Sciatic nerve (tissue), 2 donors: ENCODE results near the gene ATP8A2. TPM values are rescaled to one million over a fixed set of nuclear protein-coding genes. Genes with fewer than 3 reads are reported as not detected.
"Not testable (repeated sequence)": the region's sequence is repeated elsewhere in the genome, so short reads cannot be mapped to it uniquely, and the experiment has no call there.

Experiments used
- ATAC-seq: fragments of 200-7000 bp; cut with Tn5 transposase; one replicate; pipeline ENCODE4 v1.9.1; 2020; ENCODE audit warnings: mild to moderate bottlenecking, moderate library complexity
- DNase-seq: peaks from one replicate; pipeline ENCODE4 v3.0.0-alpha.2; 2020; ENCODE audit warnings: low spot score
- intact Hi-C: fragments of 100-400 bp; cut with DNase I; formaldehyde crosslinking; loops from one replicate; pipeline ENCODE4 v1.14.2; 2022
- total RNA-seq: library from RNA; stranded (reverse); fragmentation: NEBNext Ultra II Directional; extraction: Animal tissue kit (Norgen Biotek cat#: 25700); gene quantifications from one replicate; pipeline ENCODE4 v1.2.1, GENCODE V29; 2021
- donor health status: DM: no; HTN: no; CAD: no.
- donor health status: DM: no; HTN: no; CAD: no.

ATP8A2 gene
- total RNA-seq, 1 donor from 2014 or later = 1.2 TPM

DNA sequence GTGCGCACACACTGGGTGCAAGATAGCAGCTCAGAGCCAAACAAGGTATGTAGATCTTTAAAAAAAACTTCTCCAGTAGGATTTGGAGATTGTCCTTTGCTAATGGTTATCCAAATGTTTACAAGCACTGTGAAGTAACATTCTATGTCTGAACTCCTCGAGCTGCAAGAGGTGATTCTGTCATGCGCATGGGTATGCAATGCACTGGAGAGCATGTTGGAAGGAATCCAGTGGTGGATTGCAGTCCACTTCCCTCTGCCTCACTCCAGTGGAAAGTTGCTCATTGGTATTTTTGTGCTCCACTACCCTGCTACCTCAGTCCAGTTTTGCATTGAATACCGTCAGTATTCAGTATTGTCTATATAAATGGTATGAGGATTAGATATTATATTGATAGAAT lies 132.1 kb downstream of the ATP8A2 start:
- ATAC-seq (no peak), DNase-seq (no peak)
- intact Hi-C loops = no loop called here

DNA sequence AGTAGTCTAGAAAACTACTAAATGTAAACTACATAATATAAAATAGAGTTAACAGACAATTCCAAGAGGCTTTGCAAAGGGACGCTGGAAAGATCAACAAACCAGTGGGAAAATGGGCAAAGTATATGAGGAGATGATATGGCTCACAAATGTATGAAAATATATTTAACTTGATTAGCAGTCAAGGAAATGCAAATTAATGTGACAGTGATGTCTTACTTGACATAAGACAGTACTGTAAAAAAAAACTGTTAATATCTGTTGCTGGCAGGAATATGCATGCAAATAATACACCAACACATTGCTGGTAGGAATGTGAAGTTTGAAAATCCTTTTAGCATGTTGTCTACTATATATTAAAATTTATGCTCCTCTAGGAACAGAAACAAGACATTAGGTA lies 136.1 kb downstream of the ATP8A2 start:
- intact Hi-C loops = no loop called here
- ATAC-seq (no peak), DNase-seq (no peak)

DNA sequence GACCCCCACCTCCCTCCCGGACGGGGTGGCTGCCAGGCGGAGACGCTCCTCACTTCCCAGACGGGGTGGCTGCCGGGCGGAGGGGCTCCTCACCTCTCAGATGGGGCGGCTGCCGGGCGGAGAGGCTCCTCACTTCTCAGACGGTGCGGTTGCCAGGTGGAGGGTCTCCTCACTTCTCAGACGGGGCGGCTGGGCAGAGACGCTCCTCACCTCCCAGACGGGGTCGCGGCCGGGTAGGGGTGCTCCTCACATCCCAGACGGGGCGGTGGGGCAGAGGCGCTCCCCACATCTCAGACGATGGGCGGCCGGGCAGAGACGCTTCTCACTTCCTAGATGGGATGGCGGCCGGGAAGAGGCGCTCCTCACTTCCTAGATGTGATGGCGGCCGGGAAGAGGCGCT lies 141.3 kb downstream of the ATP8A2 start:
- intact Hi-C loops, ATAC-seq, DNase-seq: not testable (repeated sequence)

DNA sequence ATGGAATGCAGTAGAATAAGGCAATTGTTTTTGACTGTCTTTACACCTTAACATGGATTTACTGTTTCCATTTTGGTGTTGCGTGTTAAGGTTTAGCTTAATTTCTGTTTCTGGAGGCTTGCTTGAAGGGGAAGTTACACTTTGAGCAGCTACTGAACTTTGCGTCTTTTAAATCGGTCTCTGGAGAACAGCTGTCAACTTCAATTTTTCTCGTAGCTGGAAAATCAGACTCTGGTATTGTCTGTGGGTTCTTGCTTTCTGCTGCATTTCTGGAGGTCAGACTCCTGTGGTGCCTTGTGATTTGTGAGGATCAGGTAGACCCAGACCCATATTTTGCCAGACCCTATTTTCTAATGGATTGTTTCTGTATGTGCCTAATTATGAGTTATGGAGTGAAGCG lies 146.7 kb downstream of the ATP8A2 start:
- ATAC-seq (no peak), DNase-seq (no peak)
- intact Hi-C loops = no loop called here

DNA sequence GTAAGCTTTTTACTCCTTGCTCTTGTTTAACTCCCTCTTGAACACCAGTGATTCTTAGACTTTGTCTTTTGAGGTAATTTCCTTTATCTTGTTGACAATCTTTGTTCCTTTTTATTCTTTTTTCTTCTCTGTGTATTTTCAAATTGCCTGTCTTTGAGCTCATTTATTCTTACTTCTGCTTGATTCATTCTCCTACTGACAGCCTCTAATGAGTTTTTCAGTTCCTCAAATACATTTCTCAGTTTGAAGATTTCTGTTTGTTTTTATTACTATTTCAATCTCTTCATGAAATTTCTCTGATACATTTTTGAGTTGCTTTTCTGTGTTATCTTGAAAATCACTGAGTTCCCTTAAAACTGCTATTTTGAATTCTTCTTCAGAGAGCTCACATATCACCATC lies 154.1 kb downstream of the ATP8A2 start:
- intact Hi-C loops = no loop called here
- ATAC-seq (no peak), DNase-seq (no peak)

DNA sequence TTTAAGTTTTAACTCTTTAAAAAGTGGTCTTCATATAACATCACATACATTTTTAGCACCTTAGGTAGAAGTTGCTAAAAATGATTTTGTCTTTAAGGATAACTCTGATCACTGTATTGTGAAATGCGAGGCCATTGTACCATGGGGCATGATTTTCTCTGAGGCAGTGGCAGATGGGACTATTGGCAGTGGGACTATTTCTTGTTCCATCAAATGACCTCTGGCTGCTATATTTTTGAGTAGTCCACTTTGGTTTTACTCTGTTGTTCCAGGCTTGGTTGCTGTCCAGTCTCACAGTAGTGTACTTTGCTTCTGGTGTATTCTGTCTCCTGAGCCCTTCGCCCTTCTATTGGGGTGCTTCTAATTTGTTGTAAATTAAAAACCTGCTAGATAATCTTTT lies 156.5 kb downstream of the ATP8A2 start:
- intact Hi-C loops = no loop called here
- no peak for ATAC-seq
- DNase-seq = no peak

DNA sequence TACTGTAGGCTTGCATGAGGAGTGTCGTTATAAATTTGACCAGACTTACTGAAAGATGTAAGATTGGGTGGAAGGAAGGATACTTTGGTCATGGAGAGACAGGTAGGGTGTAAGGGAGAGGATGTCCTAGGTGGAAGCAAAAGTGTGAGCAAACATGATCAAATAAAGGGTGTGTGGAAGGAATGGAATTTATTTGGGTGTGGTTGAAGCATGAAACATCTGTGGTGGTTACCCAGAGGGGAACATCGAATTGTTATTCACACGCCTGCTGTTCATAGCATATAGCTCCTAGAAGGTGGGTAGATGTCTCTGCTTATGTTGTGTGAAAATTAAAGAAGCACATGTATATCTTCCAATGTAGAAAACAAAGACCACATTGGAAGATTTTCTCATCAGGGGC lies 157.7 kb downstream of the ATP8A2 start:
- intact Hi-C loops = no loop called here
- ATAC-seq = no peak

DNA sequence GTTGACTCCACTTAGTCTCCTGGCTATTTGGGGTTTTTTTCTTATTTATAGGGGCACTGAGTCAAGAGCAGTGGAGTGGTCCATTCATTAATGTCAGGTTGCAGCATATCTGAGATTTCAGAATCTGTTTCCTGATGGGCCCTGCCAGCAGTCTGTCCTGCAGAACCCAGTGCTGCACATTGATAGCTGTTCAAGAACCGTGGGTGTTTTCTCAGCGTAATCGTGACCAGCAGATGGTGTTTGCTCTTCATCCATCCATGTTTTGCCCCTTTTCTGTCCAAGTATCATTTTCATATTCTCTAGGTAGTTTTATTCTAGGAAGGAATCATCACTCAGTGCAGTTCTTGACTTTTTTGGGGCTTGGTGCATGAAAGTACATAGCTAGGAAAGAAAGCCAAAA lies 166.5 kb downstream of the ATP8A2 start:
- no peak for DNase-seq
- intact Hi-C loops = no loop called here
- ATAC-seq = no peak

More for the DNA sequence above, 157.7 kb downstream of the ATP8A2 start:
- no peak for DNase-seq

DNA sequence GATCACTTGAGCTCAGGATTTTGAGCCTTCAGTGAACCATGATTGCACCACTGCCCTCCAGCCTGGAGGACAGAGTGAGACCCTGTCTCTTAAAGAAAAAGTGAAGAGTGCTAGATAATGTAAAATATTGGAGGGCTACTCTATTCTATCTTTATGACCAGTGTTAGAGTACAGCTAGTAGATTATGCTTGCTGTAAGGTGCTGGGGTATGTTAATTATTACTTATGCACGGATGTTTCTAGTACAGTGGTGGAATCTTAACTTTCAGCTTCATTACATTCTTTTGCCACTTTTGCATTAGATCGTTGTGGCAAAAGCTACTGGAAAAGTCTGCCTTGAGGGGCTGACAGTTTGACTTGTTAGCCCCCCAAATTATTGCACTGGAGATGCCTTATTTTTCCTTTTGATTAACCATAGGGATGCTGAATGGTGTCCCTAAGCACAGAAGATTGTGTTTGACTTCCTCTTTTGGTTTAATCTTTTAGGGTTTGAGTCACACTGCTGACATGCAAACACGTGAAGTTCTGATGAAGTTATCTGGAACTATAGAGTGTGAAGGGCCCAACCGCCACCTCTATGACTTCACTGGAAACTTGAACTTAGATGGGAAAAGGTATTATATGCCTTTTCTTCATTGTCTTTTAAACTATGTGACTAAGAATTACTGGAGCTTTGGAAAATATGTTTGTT lies 169.8 kb downstream of the ATP8A2 start:
- intact Hi-C loops = no loop called here
- DNase-seq = no peak

DNA sequence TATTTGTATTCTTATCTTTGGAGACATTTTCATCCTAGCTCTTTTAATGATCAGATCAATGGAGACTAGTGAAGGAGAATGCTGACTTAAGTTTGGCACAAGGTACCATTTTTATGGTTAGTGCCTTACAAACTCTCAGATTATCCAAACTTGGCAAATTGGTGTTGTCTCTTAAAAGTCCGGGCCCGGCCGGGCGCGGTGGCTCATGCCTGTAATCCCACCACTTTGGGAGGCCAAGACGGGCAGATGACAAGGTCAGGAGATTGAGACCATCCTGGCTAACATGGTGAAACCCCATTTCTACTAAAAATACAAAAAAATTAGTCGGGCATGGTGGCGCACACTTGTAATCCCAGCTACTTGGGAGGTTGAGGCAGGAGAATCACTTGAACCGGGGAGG lies 177.2 kb downstream of the ATP8A2 start:
- intact Hi-C loops, ATAC-seq, DNase-seq: not testable (repeated sequence)

More for the DNA sequence above, 169.8 kb downstream of the ATP8A2 start:
- ATAC-seq = no peak

DNA sequence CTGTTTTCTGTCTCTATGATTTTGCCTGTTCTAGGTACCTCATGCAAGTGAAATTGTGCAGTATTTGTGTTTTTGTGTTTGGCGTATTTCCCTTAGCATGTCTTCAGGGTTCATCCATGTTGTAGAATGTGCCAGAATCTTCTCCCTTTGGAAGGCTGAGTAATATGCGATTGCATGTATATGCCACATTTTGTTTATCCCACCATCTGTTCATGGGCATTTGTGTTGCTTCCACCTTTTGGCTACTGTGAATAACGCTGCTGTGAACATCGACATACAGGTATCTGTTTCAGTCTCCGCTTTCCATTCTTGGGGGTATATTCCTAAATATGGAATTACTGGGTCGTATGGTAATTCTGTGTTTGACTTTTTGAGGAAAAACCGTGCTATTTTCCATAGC lies 190.0 kb downstream of the ATP8A2 start:
- no peak for ATAC-seq

DNA sequence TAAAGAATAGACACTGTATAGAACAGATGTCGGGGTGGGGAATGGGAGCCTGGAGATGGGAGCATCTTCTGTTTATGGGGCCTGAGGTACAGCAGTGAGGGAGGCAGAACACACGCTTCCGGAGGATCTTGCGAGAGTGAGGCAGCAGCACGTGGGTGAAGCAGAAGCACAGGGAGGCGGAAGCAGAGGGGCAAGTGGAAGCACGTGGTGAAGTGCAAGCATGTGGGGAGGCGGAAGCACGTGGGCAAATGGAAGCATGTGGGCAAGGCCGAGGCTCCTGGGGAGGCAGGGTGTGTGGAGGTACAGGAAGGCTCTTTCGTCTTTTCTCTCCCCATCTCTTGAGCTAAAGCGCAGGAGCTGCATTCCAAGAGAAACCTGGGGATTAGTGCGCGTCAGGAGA lies 198.4 kb downstream of the ATP8A2 start:
- intact Hi-C loops = no loop called here
- ATAC-seq (no peak), DNase-seq (no peak)

More for the DNA sequence above, 190.0 kb downstream of the ATP8A2 start:
- intact Hi-C loops = no loop called here
- no peak for DNase-seq

DNA sequence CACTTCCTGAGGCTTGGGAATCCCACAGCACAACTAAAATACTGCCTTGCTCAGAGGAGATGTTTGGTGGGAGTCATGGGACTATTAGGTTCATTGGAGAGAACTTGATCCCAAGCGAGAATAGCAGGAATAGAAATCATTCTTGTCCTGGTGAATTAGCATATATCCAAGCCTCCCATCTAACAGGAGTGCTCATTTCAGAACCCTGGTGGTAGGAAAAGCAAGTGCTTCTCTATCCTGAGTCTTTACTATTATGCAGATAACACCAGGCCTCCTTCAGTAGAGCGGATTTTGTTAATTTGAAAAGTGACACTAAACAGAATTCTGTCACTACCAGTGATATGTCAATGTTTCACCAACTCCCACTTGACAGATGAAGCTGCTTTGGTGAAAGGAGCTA lies 199.5 kb downstream of the ATP8A2 start:
- intact Hi-C loops = no loop called here
- DNase-seq (no peak), ATAC-seq (no peak)

DNA sequence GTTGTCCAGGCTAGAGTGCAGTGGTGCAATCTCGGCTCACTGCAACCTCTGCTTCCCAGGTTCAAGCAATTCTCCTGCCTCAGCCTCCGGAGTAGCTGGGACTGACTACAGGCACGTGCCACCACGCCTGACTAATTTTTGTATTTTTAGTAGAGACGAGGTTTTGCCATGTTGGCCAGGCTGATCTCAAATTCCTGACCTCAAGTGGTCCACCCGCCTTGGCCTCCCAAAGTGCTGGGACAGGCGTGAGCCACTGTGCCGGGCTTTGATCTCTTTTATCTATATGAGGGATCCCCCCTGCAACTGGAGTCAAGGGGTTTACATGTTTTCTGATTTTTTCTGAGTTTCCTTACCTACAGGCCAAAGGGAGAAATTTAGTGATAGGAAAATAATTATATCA lies 200.4 kb downstream of the ATP8A2 start:
- ATAC-seq, intact Hi-C loops, DNase-seq: not testable (repeated sequence)

DNA sequence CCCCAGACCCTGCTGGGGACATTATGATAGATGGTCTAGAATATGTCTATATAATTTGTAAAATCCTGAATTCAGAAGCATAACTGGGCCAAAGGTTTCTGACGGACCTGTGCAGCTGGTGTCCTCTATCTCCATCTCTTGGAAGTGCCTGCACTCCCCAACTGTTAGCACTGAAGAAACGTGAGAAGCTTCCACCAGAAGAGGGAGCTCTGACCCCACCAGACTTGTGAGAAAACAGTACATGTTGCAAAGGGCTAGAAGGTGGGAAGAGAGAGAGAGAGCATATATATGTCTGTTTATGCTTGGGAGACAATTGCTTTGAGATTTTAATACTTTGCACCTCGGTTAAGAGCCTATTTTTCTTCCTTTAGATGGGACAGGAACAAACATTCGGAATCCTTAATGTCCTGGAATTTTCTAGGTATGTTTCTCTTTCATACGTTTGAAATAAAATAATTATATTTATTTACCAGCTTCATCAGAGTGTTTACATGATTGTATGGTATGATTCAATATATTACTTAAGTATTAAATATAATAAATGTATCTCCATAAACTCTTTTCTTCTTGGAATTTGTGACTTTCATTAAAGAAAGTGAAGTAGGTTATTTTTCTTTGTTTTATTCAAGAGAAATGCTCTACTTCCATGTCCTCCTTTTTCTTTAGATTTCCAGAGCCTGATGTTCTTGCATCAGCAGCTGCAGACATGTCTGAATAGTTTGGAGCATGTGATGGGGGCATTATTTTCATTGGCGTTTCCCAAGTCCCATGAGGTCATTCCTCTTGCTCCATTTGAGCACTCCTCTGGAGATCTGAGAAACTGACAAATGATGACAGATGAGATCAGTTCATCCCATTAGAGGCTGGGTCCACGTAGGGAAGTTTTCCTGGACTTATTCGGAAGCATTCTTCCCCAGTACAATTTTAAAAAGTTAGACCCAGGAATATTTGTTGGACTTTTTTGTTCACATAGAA lies 202.9 kb downstream of the ATP8A2 start:
- ATAC-seq (peak; percentile 96), DNase-seq (peak; percentile 87)
- intact Hi-C loops = no loop called here

DNA sequence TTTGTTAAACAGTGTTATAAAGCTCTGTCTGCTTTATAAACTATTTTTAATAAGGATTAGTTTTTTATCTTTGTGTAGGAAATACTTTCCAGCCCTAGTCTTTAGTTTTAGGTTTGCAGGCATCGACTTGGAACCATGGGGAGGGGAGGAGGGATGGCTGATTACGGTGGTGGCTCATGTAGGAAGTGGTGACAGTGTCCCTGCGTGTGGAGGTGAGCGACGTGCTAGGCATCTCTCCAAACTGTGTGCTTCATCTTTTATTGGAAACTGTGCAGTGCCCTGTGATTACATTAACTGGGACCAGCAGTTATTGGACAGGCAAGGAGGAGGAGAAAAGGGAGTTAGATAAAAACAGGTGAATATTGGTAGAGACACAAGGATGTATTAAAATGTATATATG lies 203.8 kb downstream of the ATP8A2 start:
- intact Hi-C loops = no loop called here
- ATAC-seq (no peak), DNase-seq (no peak)

DNA sequence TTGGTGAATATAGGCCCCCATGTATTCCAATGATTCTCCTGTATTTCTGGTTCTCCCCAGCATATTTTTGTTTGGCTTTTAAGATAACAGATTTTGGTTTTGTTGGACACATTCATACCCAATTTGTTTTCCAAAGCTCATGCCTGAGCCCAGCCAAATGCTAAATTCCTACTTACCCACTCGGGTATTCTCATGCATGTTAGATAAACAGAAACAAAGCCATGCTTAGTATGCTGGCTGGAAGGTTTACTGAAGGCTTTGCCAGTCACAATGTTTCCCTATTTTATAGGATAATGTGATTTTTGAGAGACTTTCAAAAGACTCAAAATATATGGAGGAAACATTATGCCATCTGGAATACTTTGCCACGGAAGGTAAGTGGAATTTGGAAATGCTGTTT lies 206.8 kb downstream of the ATP8A2 start:
- DNase-seq (no peak), ATAC-seq (no peak)
- intact Hi-C loops = no loop called here

DNA sequence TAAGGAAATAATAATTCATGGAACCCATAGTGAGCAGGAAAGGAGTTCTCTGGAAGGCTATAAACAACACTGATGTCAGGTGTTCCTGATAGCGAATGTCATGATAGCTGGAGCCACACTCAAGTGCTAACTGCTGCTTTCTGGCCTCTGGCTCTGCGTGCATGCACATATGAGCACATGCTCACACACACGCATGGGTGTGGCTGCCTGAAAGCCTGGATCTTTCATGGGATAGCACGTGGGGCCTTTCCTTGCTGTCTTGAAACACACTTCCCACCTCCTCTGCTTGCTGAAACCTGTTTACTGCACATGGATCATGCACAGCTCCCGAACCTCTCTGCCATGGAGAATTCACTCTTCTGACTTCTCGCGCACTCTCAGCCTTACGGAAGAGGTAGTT lies 207.4 kb downstream of the ATP8A2 start:
- DNase-seq = no peak
- intact Hi-C loops = no loop called here
- ATAC-seq = no peak

DNA sequence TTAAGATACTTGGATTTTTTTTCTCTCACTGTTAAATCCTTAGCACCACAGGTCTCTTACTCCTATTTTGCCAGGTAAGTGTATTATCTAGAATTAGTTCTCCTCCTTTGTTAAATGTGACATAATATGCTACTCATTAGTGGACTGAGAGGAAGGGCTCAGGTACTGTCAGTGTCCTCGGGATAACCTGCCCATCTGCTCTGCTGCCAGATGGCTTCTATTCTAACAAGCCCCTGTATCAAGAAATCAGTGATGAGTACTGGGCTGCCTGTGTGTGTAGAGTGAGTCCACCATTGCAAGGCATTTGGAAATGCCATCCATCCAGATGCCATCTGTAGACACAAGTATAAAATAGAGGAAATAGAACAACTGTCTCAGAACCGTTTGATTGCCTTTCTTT lies 209.6 kb downstream of the ATP8A2 start:
- no peak for DNase-seq
- intact Hi-C loops = no loop called here
- no peak for ATAC-seq

DNA sequence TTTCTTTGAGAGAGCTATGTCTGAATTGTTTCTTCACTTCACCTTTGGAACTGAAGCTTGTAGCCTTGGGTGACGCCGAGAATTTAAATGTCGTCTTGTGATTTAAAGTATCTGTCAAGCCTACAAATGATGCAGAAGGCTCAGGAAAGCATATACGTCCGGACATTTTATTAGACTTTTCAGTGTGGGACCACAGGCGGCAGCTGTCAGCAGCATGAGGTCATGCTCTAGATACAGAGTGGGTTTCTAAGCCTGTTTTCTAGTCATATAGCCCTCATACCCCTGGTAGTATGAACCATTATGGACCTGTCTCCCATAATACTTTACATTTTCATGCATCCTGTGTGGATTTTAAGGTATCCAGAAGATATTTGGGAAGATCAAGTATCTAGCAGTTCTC lies 212.3 kb downstream of the ATP8A2 start:
- intact Hi-C loops = no loop called here
- ATAC-seq (no peak), DNase-seq (no peak)
